Natural killer cell (primary cell): Measurements from ENCODE around the gene TMEM62. TPM values are rescaled to one million over a fixed set of nuclear protein-coding genes. Genes with fewer than 3 reads are reported as not detected.

ENCODE experiments used
- ATAC-seq, 3 donors: fragments of 150-1000 bp in 2 of 3; fragments of 200-7000 bp in 1 of 3; cut with Tn5 transposase; 1 replicate in 1 of 3; 2 replicates in 2 of 3; pipeline ENCODE4 v1.10.0; 2021; ENCODE audit warnings: mild to moderate bottlenecking in 2 of 3, moderate library complexity in 2 of 3
- DNase-seq, 2 donors: peaks; one replicate each; pipeline versions ENCODE4 v3.0.0 to v3.0.0-alpha.2; 2013 to 2021; ENCODE audit warnings: mixed read lengths in 1 of 2
- H3K27ac ChIP-seq: one replicate; pipeline ENCODE4 v1.5.1; 2013; ENCODE audit warnings: mild to moderate bottlenecking, low read length
- H3K27me3 ChIP-seq: one replicate; pipeline ENCODE4 v1.6.1; 2013; ENCODE audit warnings: low read length; ENCODE audit not compliant: control insufficient read depth, insufficient read depth
- H3K36me3 ChIP-seq: one replicate; pipeline ENCODE4 v1.6.1; 2013; ENCODE audit warnings: low read length; ENCODE audit not compliant: control insufficient read depth, insufficient read depth
- H3K4me1 ChIP-seq: one replicate; pipeline ENCODE4 v1.6.1; 2013; ENCODE audit warnings: low read length; ENCODE audit not compliant: control insufficient read depth, insufficient read depth
- H3K4me3 ChIP-seq: one replicate; pipeline ENCODE4 v1.5.1; 2013; ENCODE audit warnings: low read length
- H3K9me3 ChIP-seq: one replicate; pipeline ENCODE4 v1.6.1; 2013; ENCODE audit warnings: low read length; ENCODE audit not compliant: control insufficient read depth, insufficient read depth
- H3K27ac Mint-ChIP-seq, 2 donors: one replicate each; pipeline ENCODE4 v1.8.0; 2022; ENCODE audit warnings: mild to moderate bottlenecking in 2 of 2, mixed read lengths in 2 of 2, moderate library complexity in 1 of 2
- H3K27me3 Mint-ChIP-seq, 2 donors: one replicate each; pipeline ENCODE4 v1.8.0; 2022; ENCODE audit warnings: low read depth in 2 of 2, mixed read lengths in 2 of 2
- H3K36me3 Mint-ChIP-seq: one replicate; pipeline ENCODE4 v1.8.0; 2022; ENCODE audit warnings: mixed read lengths
- H3K4me1 Mint-ChIP-seq, 2 donors: one replicate each; pipeline ENCODE4 v1.8.0; 2022; ENCODE audit warnings: mixed read lengths in 2 of 2
- H3K4me3 Mint-ChIP-seq: one replicate; pipeline ENCODE4 v1.8.0; 2022; ENCODE audit warnings: mild to moderate bottlenecking, moderate library complexity, mixed read lengths
- H3K9me3 Mint-ChIP-seq, 2 donors: one replicate each; pipeline ENCODE4 v1.8.0; 2022; ENCODE audit warnings: mixed read lengths in 2 of 2
- WGBS: methylation state at CpG from one replicate; pipeline ENCODE4 v1.1.7; 2013; ENCODE audit warnings: missing lambda C conversion rate; ENCODE audit not compliant: insufficient coverage; 5-methylcytosine and 5-hydroxymethylcytosine counted together
- intact Hi-C: fragments of 100-400 bp; cut with micrococcal nuclease; formaldehyde crosslinking; loops from one replicate; pipeline ENCODE4 v1.14.2; 2022
- total RNA-seq, 4 donors: library from RNA; stranded (reverse); fragments of 120-200 nt in 1 of 4; gene quantifications; one replicate each; pipeline versions ENCODE4 v1.2.3 to v1.2.4, GENCODE V29; 2013 to 2022
- TF ChIP-seq, protein P1 (sequence below): fragments of 200-600 bp; IDR thresholded peaks from one replicate; pipeline ENCODE4 v1.8.0; 2022; ENCODE audit warnings: antibody characterized with exemption

The TMEM62 gene
- total RNA-seq, 3 donors from 2014 or later (not counting 1 experiment from before 2014, with no cell fraction given): 39.4 to 43.8 (median 40.8) TPM

DNA sequence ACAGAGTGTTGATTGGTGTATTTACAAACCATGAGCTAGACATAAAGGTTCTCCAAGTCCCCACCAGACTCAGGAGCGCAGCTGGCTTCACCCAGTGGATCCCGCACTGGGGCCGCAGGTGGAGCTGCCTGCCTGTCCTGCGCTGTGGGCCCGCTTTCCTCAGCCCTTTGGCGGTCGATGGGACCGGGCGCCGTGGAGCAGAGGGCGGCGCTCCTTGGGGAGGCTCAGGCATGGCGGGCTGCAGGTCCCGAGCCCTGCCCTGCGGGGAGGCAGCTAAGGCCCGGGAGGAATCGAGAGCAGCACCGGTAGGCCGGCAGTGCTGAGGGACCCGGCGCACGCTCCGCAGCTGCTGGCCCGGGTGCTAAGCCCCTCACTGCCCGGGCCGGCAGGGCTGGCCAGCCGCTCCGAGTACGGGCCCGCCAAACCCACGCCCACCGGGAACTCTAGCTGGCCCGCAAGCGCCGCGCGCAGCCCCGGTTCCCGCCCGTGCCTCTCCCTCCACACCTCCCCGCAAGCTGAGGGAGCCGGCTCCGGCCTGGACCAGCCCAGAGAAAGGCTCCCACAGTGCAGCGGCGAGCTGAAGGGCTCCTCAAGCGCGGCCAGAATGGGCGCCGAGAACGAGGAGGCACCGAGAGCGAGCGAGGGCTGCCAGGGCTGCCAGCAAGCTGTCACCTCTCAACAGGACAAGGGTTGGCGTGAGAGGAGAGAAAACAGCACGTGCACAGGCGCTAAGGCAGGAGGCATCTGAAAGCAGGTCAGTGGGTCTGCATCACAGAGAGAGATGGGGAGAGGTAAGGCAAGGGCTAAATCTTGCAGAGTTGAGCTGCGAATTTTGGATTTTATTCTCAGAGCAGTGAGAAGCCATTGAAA is 93.3 kb downstream of the TMEM62 start:
- H3K36me3 ChIP-seq: no peaks in the 10 kb centered on the region
- no peaks in the 10 kb centered on the region for H3K9me3 Mint-ChIP-seq
- no peaks in the 10 kb centered on the region for H3K36me3 Mint-ChIP-seq
- peaks cover 7 to 11% of the 10 kb centered on the region in 2 donors for H3K27me3 Mint-ChIP-seq
- no peak overlapping the region for H3K27ac Mint-ChIP-seq
- DNase-seq (no peak), ATAC-seq (no peak)
- WGBS: 95% methylated on average over 57 of the region's 57 CpGs
- no peak overlapping the region for H3K27ac ChIP-seq
- H3K9me3 ChIP-seq: no peaks in the 10 kb centered on the region
- H3K27me3 ChIP-seq: no peaks in the 10 kb centered on the region
- intact Hi-C loops: no loop called here
- TF ChIP-seq, protein P1, sequence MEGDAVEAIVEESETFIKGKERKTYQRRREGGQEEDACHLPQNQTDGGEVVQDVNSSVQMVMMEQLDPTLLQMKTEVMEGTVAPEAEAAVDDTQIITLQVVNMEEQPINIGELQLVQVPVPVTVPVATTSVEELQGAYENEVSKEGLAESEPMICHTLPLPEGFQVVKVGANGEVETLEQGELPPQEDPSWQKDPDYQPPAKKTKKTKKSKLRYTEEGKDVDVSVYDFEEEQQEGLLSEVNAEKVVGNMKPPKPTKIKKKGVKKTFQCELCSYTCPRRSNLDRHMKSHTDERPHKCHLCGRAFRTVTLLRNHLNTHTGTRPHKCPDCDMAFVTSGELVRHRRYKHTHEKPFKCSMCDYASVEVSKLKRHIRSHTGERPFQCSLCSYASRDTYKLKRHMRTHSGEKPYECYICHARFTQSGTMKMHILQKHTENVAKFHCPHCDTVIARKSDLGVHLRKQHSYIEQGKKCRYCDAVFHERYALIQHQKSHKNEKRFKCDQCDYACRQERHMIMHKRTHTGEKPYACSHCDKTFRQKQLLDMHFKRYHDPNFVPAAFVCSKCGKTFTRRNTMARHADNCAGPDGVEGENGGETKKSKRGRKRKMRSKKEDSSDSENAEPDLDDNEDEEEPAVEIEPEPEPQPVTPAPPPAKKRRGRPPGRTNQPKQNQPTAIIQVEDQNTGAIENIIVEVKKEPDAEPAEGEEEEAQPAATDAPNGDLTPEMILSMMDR: no peak
- H3K4me3 Mint-ChIP-seq: no peak overlapping the region
- H3K4me1 Mint-ChIP-seq: peaks cover 9 to 10% of the 10 kb centered on the region in 2 donors
- no peak overlapping the region for H3K4me3 ChIP-seq
- peaks cover 6% of the 10 kb centered on the region for H3K4me1 ChIP-seq

DNA sequence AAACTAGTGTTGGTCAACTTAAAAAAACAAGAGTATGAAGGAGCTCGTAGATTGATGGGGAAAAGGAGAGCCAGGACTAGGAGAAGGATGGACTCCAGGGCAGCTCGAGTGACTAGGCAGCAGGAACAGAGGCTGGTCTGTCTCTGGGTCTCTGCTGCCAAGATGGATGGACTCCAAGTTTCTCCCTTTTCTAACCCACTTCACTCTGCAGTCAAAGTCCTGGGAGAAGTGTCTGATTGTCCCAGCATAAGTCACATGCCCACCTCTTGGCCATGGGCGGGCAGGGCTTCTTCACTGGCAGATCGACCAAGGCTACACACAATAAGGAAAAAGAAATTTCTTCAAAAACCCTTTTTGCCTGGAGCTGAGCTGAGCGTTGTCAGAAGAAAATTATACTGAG is 96.6 kb downstream of the TMEM62 start:
- no peak for DNase-seq
- TF ChIP-seq, protein P1: no peak
- Mint-ChIP-seq H3K9me3 (no peaks in the 10 kb centered on the region), H3K27me3 (peaks cover 11 to 17% of the 10 kb centered on the region in 2 donors), H3K4me1 (peaks cover 9 to 10% of the 10 kb centered on the region in 2 donors), H3K4me3 (no peak overlapping the region), H3K36me3 (no peaks in the 10 kb centered on the region), H3K27ac (no peak overlapping the region)
- Histone ChIP-seq H3K27me3 (no peaks in the 10 kb centered on the region), H3K36me3 (no peaks in the 10 kb centered on the region), H3K4me1 (peaks cover 6% of the 10 kb centered on the region), H3K27ac (no peak overlapping the region), H3K4me3 (no peak overlapping the region), H3K9me3 (no peaks in the 10 kb centered on the region)
- 86% methylated on average over 4 of the region's 5 CpGs for WGBS
- intact Hi-C loops: no loop called here
- no peak for ATAC-seq

DNA sequence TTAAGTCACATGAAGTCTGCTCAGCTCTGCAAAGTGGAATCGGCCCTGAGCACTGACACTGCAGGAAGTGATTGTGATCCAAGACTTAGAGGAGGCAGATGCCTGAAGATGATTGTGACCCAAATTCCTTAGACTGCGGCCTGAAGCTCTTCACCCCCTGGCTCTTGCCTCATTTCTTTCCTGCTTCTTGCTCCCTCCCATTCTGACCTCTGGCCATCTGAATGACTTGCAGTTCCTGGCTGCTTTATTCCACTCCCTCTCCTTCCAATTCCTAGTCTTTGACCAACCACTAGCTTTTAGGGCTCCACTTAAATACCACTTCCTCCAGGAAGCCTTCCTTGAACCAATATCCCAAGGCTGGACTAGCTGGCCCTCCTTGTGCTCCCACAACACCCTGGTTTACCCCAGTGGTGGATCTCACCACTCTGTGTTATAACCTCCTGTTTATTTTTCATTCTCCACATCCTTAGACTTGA is 97.3 kb downstream of the TMEM62 start:
- Histone ChIP-seq H3K36me3 (no peaks in the 10 kb centered on the region), H3K4me1 (peaks cover 3% of the 10 kb centered on the region), H3K9me3 (no peaks in the 10 kb centered on the region), H3K27me3 (no peaks in the 10 kb centered on the region), H3K4me3 (no peak overlapping the region), H3K27ac (no peak overlapping the region)
- Mint-ChIP-seq H3K27ac (no peak overlapping the region), H3K36me3 (no peaks in the 10 kb centered on the region), H3K27me3 (peaks cover 7 to 12% of the 10 kb centered on the region in 2 donors), H3K4me3 (no peak overlapping the region), H3K9me3 (no peaks in the 10 kb centered on the region), H3K4me1 (peaks cover 4 to 5% of the 10 kb centered on the region in 2 donors)
- TF ChIP-seq, protein P1: no peak
- intact Hi-C loops: no loop called here
- DNase-seq: no peak
- 39% methylated on average over 2 of the region's 2 CpGs for WGBS
- no peak for ATAC-seq
